HCT116 (cell line): ENCODE measurements around the gene TCEA2. TPM values are rescaled to one million over a fixed set of nuclear protein-coding genes. Genes with fewer than 3 reads are reported as not detected.

Source experiments
- ATAC-seq: fragments of 200-7000 bp; cut with Tn5 transposase; 2 replicates; pipeline ENCODE4 v1.9.1; 2020; ENCODE audit warnings: mild to moderate bottlenecking, moderate library complexity
- BruUV-seq: library from RNA; stranded (reverse); fragments of 400-500 nt; replicated peaks from 2 replicates; lab custom pipeline; 2021; lab: Mats Ljungman, UMichigan
- CTCF ChIA-PET: fragments of 300-600 bp; sonication (Branson Sonifier 250); formaldehyde crosslinking; loops from one replicate; lab custom pipeline; 2021; ENCODE audit warnings: antibody characterized with exemption; lab: Charles Lee
- POLR2A ChIA-PET: fragments of 300-600, 350-600 bp; sonication (Branson Sonifier 250); formaldehyde crosslinking; loops from one replicate; lab custom pipeline; 2021; ENCODE audit warnings: antibody characterized with exemption; lab: Charles Lee
- RAD21 ChIA-PET, 2 experiments: fragments of 300-600 bp; sonication (Branson Sonifier 250); formaldehyde crosslinking; loops; one replicate each; lab custom pipeline; 2023; ENCODE audit warnings: low total read pairs in 2 of 2; ENCODE audit not compliant: uncharacterized antibody in 2 of 2, unreplicated experiment in 2 of 2, low non-redundant PET in 1 of 2; lab: Charles Lee
- DNase-seq: peaks from one replicate; pipeline ENCODE4 v3.0.0-alpha.2; 2010; ENCODE audit warnings: low read depth, low spot score
- H2AFZ ChIP-seq: fragments of 200-600 bp; shearing (Covaris generic), sonication (generic); 2 replicates; pipeline ENCODE4 v1.6.1; 2017; ENCODE audit warnings: low read depth, mixed run types, mixed read lengths, antibody characterized with exemption, low read length; ENCODE audit not compliant: poor library complexity, severe bottlenecking
- H3K27ac ChIP-seq: 2 replicates; pipeline ENCODE4 v1.5.1; 2012; ENCODE audit warnings: low read depth, low read length
- H3K27me3 ChIP-seq: fragments of 200-600 bp; sonication (generic); 2 replicates; pipeline ENCODE4 v1.6.1; 2016; ENCODE audit warnings: mixed run types, low read length, mixed read lengths; ENCODE audit not compliant: insufficient read depth
- H3K36me3 ChIP-seq, 2 experiments: fragments of 200-500 bp in 1 of 2; fragments of 200-600 bp in 1 of 2; sonication (Bioruptor generic) in 1 of 2; sonication (generic) in 1 of 2; 2 replicates each; pipeline versions ENCODE4 v1.5.1 to v1.6.1; 2014 to 2016; ENCODE audit warnings: low read length in 2 of 2, inconsistent platforms in 1 of 2, mixed read lengths in 1 of 2, mixed run types in 1 of 2; ENCODE audit not compliant: insufficient read depth in 2 of 2, control insufficient read depth in 1 of 2
- H3K4me1 ChIP-seq, 2 experiments: fragments of 200-600 bp in 1 of 2; sonication (generic) in 1 of 2; 2 replicates each; pipeline versions ENCODE4 v1.5.1 to v1.6.1; 2012 to 2017; ENCODE audit warnings: low read length in 2 of 2, inconsistent platforms in 1 of 2, mild to moderate bottlenecking in 1 of 2, mixed read lengths in 1 of 2, mixed run types in 1 of 2, moderate library complexity in 1 of 2; ENCODE audit not compliant: insufficient read depth in 2 of 2, control insufficient read depth in 1 of 2
- H3K4me2 ChIP-seq: fragments of 200-600 bp; sonication (generic); 2 replicates; pipeline ENCODE4 v1.6.1; 2017; ENCODE audit warnings: mixed run types, low read length, mixed read lengths
- H3K4me3 ChIP-seq, 2 experiments: fragments of 200-600 bp in 1 of 2; sonication (generic) in 1 of 2; replicated peaks in 1 of 2; 2 replicates each; pipeline ENCODE4 v1.5.1; 2011 to 2016; ENCODE audit warnings: low read length in 2 of 2, control low read depth in 1 of 2, low read depth in 1 of 2, mild to moderate bottlenecking in 1 of 2, mixed read lengths in 1 of 2, mixed run types in 1 of 2
- H3K79me2 ChIP-seq: fragments of 200-600 bp; sonication (generic); 2 replicates; pipeline ENCODE4 v1.6.1; 2017; ENCODE audit warnings: mild to moderate bottlenecking, mixed run types, low read length, moderate library complexity, mixed read lengths; ENCODE audit not compliant: insufficient read depth
- H3K9ac ChIP-seq: fragments of 200-600 bp; sonication (generic); 2 replicates; pipeline ENCODE4 v1.6.1; 2016; ENCODE audit warnings: low read length, mixed read lengths
- H3K9me2 ChIP-seq: fragments of 200-600 bp; sonication (generic), shearing (Covaris generic); 2 replicates; pipeline ENCODE4 v1.6.1; 2017; ENCODE audit warnings: mixed run types, mild to moderate bottlenecking, moderate library complexity; ENCODE audit not compliant: insufficient read depth
- H3K9me3 ChIP-seq, 2 experiments: fragments of 200-500 bp in 1 of 2; fragments of 200-600 bp in 1 of 2; sonication (Bioruptor generic) in 1 of 2; sonication (generic) in 1 of 2; 2 replicates each; pipeline ENCODE4 v1.6.1; 2014 to 2017; ENCODE audit warnings: low read length in 2 of 2, mixed read lengths in 2 of 2, inconsistent platforms in 1 of 2, low read depth in 1 of 2, mild to moderate bottlenecking in 1 of 2, mixed run types in 1 of 2, moderate library complexity in 1 of 2; ENCODE audit not compliant: control insufficient read depth in 1 of 2, insufficient read depth in 1 of 2
- H4K20me1 ChIP-seq: fragments of 200-600 bp; sonication (generic), shearing (Covaris generic); 2 replicates; pipeline ENCODE4 v1.6.1; 2017; ENCODE audit warnings: mixed run types, mild to moderate bottlenecking, moderate library complexity; ENCODE audit not compliant: insufficient read depth
- CBX3 ChIP-seq: IDR thresholded peaks from 2 replicates; pipeline ENCODE4 v1.6.1; 2012; ENCODE audit warnings: low read depth
- EGR1 ChIP-seq: IDR thresholded peaks from 2 replicates; pipeline ENCODE4 v1.6.1; 2012; ENCODE audit warnings: low read depth
- ELF1 ChIP-seq: IDR thresholded peaks from 2 replicates; pipeline ENCODE4 v1.6.1; 2012; ENCODE audit warnings: low read depth, borderline replicate concordance
- JUND ChIP-seq: IDR thresholded peaks from 2 replicates; pipeline ENCODE4 v1.6.1; 2012
- SIN3A ChIP-seq: IDR thresholded peaks from 2 replicates; pipeline ENCODE4 v1.6.1; 2012; ENCODE audit warnings: low read depth
- SP1 ChIP-seq: IDR thresholded peaks from 2 replicates; pipeline ENCODE4 v1.6.1; 2012; ENCODE audit warnings: low read depth
- YY1 ChIP-seq: IDR thresholded peaks from 2 replicates; pipeline ENCODE4 v1.6.1; 2011; ENCODE audit warnings: low read length, low read depth, moderate library complexity, mild to moderate bottlenecking; ENCODE audit not compliant: insufficient replicate concordance; ENCODE audit errors: extremely low read depth
- intact Hi-C: fragments of 100-400 bp; cut with micrococcal nuclease; formaldehyde crosslinking; loops from 2 replicates; pipeline ENCODE4 v1.10.0; 2022
- total RNA-seq: library from RNA; stranded (reverse); gene quantifications from one replicate; pipeline ENCODE4 v1.2.1, GENCODE V29; 2021; ENCODE audit not compliant: unreplicated experiment
- TF ChIP-seq, protein P1 (sequence below): IDR thresholded peaks from 2 replicates; pipeline ENCODE4 v1.6.1; 2011; ENCODE audit warnings: mild to moderate bottlenecking, low read length, moderate library complexity; ENCODE audit not compliant: insufficient replicate concordance; ENCODE audit errors: extremely low read depth
- TF ChIP-seq, protein P2 (sequence below), 3 experiments: fragments of 200-600 bp in 1 of 3; sonication (generic) in 1 of 3; IDR thresholded peaks in 2 of 3; conservative IDR thresholded peaks in 1 of 3; 2 replicates each; pipeline ENCODE4 v1.5.1; 2012 to 2017; ENCODE audit warnings: low read depth in 2 of 3, low read length in 2 of 3, antibody characterized with exemption in 1 of 3, borderline replicate concordance in 1 of 3, control low read depth in 1 of 3, mild to moderate bottlenecking in 1 of 3, mixed read lengths in 1 of 3, mixed run types in 1 of 3, moderate library complexity in 1 of 3; ENCODE audit not compliant: insufficient read depth in 1 of 3

The TCEA2 gene
- total RNA-seq, 1 experiment from 2014 or later: 29.7 TPM

DNA sequence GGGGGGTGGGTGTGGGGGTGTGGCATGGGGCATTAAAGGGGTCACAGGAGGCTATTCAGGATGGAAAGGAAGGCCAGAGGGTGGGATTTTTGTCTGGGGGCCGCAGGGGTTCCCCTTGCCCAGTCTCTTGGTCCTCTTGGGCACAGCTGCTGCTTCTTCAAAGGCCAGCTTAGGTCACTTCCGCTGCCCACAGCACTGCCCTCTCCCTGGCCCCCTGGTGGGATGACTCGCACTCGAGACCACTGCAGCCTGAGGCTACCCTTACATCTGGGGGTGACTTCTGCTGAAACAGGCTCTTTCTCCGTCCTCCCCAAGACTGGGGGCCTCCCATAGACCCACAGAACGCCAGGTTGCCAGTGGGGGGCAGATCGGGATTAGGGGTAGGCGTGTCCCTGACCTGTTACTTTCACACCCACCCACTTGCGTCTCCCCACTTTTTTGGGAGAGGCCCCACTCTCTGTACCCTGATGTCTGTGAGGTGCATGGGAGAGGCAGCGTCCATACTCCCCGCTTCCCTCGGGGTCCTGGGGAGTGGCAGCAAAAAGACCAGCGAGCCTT, 19.9 kb downstream of the TCEA2 start:
- intact Hi-C loops: no loop called here
- Histone ChIP-seq H3K27ac (no peak overlapping the region), H2AFZ (no peak overlapping the region), H3K79me2 (peaks cover 9% of the 10 kb centered on the region; the same call in 1 of the 2 replicates), H3K4me3 (peak overlapping the region; percentile 17 to 20; a peak in 1 of 4 replicates), H3K9ac (no peak overlapping the region), H4K20me1 (no peaks in the 10 kb centered on the region), H3K9me2 (no peaks in the 10 kb centered on the region), H3K4me2 (peak overlapping the region; percentile 64), H3K9me3 (peaks cover 4 to 5% of the 10 kb centered on the region in 2 experiments; a peak in 2 of 4 replicates), H3K4me1 (peaks cover 14 to 21% of the 10 kb centered on the region in 2 experiments), H3K36me3 (no peaks in the 10 kb centered on the region), H3K27me3 (no peaks in the 10 kb centered on the region)
- ATAC-seq (no peak), DNase-seq (no peak)
- BruUV-seq: no TSS peak
- ChIA-PET RAD21 (interaction anchor here in 1 of 2 experiments (0.6 kb wide), 1 partner anchor 38 kb away, joined by 3 read pairs; no protein-coding TSS in a partner anchor), POLR2A (no interaction called here), CTCF (interaction anchor here (1.0 to 1.6 kb wide), 3 partner anchors 13 to 38 kb away, joined by 3 to 5 read pairs (median 4); no protein-coding TSS in a partner anchor)
- TF ChIP-seq, protein P1, sequence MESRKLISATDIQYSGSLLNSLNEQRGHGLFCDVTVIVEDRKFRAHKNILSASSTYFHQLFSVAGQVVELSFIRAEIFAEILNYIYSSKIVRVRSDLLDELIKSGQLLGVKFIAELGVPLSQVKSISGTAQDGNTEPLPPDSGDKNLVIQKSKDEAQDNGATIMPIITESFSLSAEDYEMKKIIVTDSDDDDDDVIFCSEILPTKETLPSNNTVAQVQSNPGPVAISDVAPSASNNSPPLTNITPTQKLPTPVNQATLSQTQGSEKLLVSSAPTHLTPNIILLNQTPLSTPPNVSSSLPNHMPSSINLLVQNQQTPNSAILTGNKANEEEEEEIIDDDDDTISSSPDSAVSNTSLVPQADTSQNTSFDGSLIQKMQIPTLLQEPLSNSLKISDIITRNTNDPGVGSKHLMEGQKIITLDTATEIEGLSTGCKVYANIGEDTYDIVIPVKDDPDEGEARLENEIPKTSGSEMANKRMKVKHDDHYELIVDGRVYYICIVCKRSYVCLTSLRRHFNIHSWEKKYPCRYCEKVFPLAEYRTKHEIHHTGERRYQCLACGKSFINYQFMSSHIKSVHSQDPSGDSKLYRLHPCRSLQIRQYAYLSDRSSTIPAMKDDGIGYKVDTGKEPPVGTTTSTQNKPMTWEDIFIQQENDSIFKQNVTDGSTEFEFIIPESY: no peak
- TF ChIP-seq SP1: no peak
- no peak for TF ChIP-seq CBX3
- TF ChIP-seq JUND: no peak

DNA sequence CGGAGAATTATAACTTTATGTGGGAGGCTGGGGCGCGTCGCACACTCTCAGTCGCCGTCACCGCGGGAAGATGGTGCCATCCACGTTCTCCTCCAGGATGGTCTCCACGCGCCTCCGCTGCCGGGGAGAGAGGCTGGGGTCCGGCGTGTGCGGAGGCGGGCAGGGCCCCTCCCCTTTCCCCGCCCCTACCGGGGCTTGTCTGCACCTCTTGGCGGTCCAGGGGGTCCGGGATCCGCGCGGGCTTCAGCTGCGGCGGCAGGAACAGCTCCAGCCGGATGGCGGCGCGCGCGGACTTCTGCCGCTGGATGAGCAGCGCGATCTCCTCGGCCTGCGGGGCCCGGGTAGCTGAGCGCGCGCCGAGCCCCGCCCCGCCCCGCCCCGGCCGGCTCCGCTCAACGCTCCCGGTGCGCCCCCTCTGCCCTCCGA, 20.4 kb downstream of the TCEA2 start:
- ChIA-PET CTCF (interaction anchor here (1.0 to 1.6 kb wide), 3 partner anchors 14 to 37 kb away, joined by 3 to 5 read pairs (median 4); no protein-coding TSS in a partner anchor), POLR2A (no interaction called here), RAD21 (interaction anchor here in 1 of 2 experiments (0.6 kb wide), 2 partner anchors 38 to 41 kb away, joined by 3 to 4 read pairs; no protein-coding TSS in a partner anchor)
- Histone ChIP-seq H4K20me1 (no peaks in the 10 kb centered on the region), H3K27me3 (no peaks in the 10 kb centered on the region), H3K9me3 (peaks cover 6% of the 10 kb centered on the region in 2 experiments; a peak in 2 of 4 replicates), H3K9ac (no peak overlapping the region), H2AFZ (no peak overlapping the region), H3K9me2 (no peaks in the 10 kb centered on the region), H3K36me3 (no peaks in the 10 kb centered on the region), H3K4me3 (peak overlapping the region; percentile 17 to 20; a peak in 1 of 4 replicates), H3K79me2 (peaks cover 8% of the 10 kb centered on the region; the same call in 1 of the 2 replicates)
- BruUV-seq: no TSS peak
- DNase-seq (no peak), ATAC-seq (peak; percentile 54)
- intact Hi-C loops: no loop called here
- no peak for TF ChIP-seq YY1
- TF ChIP-seq EGR1: peak; percentile 61
- no peak for TF ChIP-seq ELF1
- TF ChIP-seq, protein P2, sequence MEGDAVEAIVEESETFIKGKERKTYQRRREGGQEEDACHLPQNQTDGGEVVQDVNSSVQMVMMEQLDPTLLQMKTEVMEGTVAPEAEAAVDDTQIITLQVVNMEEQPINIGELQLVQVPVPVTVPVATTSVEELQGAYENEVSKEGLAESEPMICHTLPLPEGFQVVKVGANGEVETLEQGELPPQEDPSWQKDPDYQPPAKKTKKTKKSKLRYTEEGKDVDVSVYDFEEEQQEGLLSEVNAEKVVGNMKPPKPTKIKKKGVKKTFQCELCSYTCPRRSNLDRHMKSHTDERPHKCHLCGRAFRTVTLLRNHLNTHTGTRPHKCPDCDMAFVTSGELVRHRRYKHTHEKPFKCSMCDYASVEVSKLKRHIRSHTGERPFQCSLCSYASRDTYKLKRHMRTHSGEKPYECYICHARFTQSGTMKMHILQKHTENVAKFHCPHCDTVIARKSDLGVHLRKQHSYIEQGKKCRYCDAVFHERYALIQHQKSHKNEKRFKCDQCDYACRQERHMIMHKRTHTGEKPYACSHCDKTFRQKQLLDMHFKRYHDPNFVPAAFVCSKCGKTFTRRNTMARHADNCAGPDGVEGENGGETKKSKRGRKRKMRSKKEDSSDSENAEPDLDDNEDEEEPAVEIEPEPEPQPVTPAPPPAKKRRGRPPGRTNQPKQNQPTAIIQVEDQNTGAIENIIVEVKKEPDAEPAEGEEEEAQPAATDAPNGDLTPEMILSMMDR (IDR thresholded peaks at IDR 0.05 in 2 of 3, conservative IDR thresholded peaks at IDR 0.05 in 1 of 3; ENCODE audit: borderline replicate concordance in 1 of 3, insufficient read depth in 1 of 3, low read depth in 2 of 3, low read length in 2 of 3): peak in 2 of 3 experiments; percentile 34 to 37; a peak in 3 of 6 replicates
- TF ChIP-seq SIN3A: no peak
- TF ChIP-seq, all 23 proteins: peak for 2
- peaks cover 9 to 16% of the 10 kb centered on the region in 2 experiments for H3K4me1 ChIP-seq
- no peak overlapping the region for H3K27ac ChIP-seq
- H3K4me2 ChIP-seq: peak overlapping the region; percentile 64
